Measurements from ENCODE around the gene ROBO2.

The ROBO2 gene

DNA sequence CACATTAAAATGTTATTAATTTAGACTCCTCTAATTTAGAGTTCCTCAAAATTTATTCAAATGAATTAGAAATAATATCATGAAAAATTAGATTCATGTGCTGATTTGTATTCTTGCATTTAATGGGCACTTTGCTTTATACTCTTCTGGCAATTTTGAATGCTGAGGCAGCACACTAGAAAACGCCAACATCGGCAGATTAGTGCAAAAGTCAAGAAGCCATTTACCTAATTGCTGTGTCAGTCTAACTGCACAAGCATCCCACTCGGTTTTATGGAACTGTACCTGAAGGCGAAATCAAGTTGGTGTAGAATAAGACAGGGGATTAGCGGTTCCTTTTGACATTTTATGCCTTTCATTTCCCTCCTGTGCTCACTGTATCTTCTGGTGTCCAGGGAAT lies 382.0 kb downstream of the ROBO2 start:
- TF ChIP-seq, protein P1, sequence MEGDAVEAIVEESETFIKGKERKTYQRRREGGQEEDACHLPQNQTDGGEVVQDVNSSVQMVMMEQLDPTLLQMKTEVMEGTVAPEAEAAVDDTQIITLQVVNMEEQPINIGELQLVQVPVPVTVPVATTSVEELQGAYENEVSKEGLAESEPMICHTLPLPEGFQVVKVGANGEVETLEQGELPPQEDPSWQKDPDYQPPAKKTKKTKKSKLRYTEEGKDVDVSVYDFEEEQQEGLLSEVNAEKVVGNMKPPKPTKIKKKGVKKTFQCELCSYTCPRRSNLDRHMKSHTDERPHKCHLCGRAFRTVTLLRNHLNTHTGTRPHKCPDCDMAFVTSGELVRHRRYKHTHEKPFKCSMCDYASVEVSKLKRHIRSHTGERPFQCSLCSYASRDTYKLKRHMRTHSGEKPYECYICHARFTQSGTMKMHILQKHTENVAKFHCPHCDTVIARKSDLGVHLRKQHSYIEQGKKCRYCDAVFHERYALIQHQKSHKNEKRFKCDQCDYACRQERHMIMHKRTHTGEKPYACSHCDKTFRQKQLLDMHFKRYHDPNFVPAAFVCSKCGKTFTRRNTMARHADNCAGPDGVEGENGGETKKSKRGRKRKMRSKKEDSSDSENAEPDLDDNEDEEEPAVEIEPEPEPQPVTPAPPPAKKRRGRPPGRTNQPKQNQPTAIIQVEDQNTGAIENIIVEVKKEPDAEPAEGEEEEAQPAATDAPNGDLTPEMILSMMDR (IDR thresholded peaks at IDR 0.05; ENCODE audit: borderline replicate concordance, insufficient read depth, low read depth, low read length) = no peak
- H3K4me3 ChIP-seq (ENCODE audit: low read depth, low read length) = no peak overlapping the region

DNA sequence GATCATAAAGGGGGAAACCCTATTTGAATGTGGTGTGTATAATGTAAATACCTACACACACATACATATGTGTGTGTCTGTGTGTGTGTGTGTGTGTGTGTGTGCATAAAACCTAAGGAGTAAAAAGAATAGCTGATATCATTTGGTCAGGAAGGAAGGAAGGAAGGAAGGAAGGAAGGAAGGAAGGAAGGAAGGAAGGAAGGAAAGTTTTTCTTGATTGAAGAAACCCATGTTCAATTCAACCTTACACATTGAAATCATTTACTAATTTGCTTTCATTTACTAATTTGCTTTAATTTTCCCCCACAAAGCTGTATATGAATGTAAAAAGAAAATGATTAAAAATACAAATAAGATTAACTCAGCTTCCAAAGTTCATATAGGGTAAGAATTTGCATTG lies 386.6 kb downstream of the ROBO2 start:
- H3K4me3 ChIP-seq (ENCODE audit: low read depth, low read length) = no peak overlapping the region
- TF ChIP-seq, protein P1 (IDR thresholded peaks at IDR 0.05; ENCODE audit: borderline replicate concordance, insufficient read depth, low read depth, low read length) = no peak

DNA sequence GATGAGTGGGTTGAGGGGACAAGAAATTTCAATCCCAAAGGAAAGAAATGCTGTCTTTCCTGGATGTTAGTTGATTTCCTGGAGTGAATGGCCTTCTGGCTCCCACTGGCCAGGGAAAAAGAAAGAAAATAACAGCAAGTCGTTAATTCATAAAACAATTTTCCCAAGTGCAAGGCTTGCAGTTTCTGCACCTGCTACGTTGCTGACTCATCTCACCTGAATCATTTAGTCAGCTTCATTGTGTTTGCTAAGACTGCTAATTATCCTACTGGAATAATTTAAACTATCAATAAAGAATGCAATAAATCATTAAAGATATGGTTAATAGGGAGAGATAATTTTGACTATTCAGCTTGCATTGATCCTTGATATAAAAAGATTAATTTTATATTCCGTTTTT lies 387.6 kb downstream of the ROBO2 start:
- TF ChIP-seq, protein P1 (IDR thresholded peaks at IDR 0.05; ENCODE audit: borderline replicate concordance, insufficient read depth, low read depth, low read length) = no peak
- H3K4me3 ChIP-seq (ENCODE audit: low read depth, low read length) = no peak overlapping the region

DNA sequence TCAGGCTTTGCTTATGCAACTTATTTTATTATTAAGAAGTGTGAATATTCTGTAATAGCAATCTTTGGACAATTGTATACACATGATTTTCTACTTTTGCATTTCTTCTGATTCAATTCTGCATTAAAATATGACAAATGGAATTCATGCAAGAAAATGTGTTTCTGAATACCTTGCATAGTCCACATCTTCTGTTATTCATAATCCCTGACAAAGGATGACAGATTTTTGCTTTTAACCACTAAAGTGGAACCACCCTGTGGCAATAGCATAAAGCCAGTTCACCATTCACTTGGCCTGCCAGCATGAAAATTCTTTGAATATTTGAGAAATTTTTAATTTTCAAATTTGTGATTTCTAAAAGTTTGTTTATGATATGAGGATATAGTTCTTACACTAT lies 397.0 kb downstream of the ROBO2 start:
- TF ChIP-seq, protein P1 (IDR thresholded peaks at IDR 0.05; ENCODE audit: borderline replicate concordance, insufficient read depth, low read depth, low read length) = no peak
- H3K4me3 ChIP-seq (ENCODE audit: low read depth, low read length) = no peak overlapping the region

DNA sequence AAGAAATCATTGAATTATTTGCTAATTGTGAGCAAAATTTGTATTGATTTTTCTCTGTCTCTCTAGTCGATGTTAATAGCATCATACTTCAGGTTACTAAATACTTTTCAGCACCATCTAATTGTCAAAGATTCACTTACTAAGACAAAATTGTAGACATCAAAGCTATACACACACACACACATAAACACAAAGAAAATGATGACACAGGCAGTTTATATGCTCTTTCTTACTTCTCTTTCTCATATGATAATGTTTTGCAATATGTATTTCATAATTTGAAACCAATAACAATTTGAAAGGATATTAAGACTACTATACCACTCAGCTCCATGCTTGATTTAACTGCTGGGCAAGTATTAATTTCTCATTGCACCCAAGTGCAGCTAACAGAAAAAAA lies 406.2 kb downstream of the ROBO2 start:
- TF ChIP-seq, protein P1 (IDR thresholded peaks at IDR 0.05; ENCODE audit: borderline replicate concordance, insufficient read depth, low read depth, low read length) = no peak
- no peak overlapping the region for H3K4me3 ChIP-seq (ENCODE audit: low read depth, low read length)

DNA sequence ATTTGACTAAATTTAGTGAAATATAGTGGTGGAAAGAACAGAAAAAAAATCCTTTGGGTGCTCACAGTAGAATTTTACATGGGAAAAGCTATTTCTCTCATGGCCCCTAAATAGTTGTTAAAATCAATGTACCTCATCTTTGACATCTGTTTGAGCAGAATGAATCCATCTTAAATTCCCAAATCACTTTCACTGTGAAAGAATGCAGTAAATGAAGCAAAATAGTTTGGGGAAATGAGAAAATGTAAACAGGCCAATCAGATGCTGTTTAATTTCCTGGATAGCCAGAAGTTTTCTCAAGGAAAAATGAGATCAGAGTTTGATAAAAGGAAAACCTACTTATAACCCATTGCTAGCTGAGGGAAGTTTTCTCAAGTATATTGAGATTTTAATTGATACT lies 406.9 kb downstream of the ROBO2 start:
- no peak overlapping the region for H3K4me3 ChIP-seq (ENCODE audit: low read depth, low read length)
- TF ChIP-seq, protein P1 (IDR thresholded peaks at IDR 0.05; ENCODE audit: borderline replicate concordance, insufficient read depth, low read depth, low read length) = no peak

DNA sequence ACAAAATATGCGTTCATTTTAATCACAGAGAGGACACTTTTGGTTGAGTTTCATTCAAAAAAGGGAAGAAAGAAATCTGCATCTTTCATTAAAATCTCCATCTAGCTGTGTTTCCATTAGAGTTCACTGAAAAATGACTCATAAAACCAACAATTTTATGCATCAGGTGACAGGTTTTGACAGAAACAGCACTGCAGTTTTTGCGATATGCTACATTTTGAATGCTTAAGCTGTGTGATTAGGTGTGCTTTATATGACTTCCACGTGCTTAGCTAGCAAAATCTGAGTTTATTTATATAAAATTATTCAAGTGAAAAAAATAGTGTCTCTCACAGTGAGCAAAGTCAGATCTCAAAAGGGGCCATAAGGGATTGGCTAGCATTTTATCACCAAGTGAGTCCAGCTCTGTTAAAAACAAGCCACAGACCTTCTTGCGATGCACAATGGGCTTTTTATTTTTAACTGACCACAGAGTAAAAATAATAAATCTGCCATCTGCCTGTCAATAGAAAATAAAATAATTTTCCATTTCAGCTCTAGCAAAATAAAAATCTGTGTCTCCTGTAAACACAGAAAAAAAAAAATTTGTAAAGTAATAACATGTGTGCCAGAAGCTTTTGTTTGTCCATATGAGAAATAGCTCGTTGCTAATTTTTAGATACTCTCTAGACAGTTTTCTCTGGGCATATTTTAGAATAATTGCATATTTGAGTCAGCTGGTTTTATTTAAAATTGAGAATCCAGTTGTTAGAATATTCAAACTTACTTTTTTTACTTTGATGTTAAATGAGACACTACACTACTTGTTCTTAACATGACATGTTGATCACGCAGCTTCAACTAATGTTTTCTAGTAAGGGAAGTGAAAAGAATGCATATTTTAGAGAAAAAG lies 409.8 kb downstream of the ROBO2 start:
- no peak overlapping the region for H3K4me3 ChIP-seq (ENCODE audit: low read depth, low read length)
- TF ChIP-seq, protein P1 (IDR thresholded peaks at IDR 0.05; ENCODE audit: borderline replicate concordance, insufficient read depth, low read depth, low read length) = no peak

All from GM12875 (cell line).